Fibroblast of mammary gland (primary cell): ENCODE data around the gene HMCN1.
"Not testable (repeated sequence)": the region's sequence is repeated elsewhere in the genome, so short reads cannot be mapped to it uniquely, and the experiment has no call there.

ENCODE experiments used
- DNase-seq: peaks from one replicate; pipeline ENCODE4 v3.0.0-alpha.2; 2010; ENCODE audit warnings: low read depth
- H3K4me3 ChIP-seq: 2 replicates; pipeline ENCODE4 v1.5.1; 2011; ENCODE audit warnings: low read depth, mild to moderate bottlenecking, low read length, moderate library complexity; ENCODE audit not compliant: control insufficient read depth
- TF ChIP-seq, protein P1 (sequence below): conservative IDR thresholded peaks from 2 replicates; pipeline ENCODE4 v1.5.1; 2011; ENCODE audit warnings: low read depth, low read length, inconsistent platforms; ENCODE audit not compliant: control insufficient read depth, insufficient read depth

Gene HMCN1

DNA sequence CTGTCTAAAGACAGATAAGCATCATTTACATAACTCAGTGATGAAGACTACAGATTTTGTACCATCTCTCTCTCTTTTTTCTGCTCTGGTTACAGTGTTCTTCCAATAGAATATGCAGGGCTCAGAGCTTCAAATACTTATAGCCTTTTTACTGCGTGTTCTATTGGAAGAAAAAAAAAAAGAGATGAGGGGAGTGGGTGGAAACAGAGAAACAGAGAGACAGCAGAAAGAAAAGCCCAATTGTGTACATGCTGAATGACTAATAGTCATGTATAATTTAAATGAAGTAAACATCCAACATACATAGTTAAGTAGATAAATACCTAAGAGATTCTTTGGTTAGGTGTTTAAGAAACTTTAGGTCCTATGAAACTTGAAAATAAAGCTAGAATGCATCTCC is 151.9 kb downstream of the HMCN1 start:
- TF ChIP-seq, protein P1, sequence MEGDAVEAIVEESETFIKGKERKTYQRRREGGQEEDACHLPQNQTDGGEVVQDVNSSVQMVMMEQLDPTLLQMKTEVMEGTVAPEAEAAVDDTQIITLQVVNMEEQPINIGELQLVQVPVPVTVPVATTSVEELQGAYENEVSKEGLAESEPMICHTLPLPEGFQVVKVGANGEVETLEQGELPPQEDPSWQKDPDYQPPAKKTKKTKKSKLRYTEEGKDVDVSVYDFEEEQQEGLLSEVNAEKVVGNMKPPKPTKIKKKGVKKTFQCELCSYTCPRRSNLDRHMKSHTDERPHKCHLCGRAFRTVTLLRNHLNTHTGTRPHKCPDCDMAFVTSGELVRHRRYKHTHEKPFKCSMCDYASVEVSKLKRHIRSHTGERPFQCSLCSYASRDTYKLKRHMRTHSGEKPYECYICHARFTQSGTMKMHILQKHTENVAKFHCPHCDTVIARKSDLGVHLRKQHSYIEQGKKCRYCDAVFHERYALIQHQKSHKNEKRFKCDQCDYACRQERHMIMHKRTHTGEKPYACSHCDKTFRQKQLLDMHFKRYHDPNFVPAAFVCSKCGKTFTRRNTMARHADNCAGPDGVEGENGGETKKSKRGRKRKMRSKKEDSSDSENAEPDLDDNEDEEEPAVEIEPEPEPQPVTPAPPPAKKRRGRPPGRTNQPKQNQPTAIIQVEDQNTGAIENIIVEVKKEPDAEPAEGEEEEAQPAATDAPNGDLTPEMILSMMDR: no peak
- H3K4me3 ChIP-seq: no peak overlapping the region

DNA sequence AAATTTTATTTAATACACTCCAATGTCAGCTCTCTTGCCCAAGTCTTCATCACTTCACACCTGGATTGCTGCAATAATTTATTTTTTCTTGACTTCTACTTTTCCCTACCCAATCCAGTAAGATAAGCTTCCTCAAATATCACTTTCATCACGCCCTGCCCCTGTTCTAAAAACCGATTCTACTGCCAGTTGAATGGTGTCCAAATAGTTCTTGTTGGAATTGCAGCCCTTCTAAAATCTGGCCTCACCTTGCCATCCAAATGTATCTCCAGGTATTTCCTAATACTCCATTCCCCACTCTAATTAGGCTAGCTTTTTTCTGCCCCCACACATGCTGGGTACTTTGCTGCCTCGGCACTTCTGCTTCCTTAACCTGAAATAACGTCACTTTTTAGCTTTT is 152.5 kb downstream of the HMCN1 start:
- DNase-seq: no peak
- H3K4me3 ChIP-seq: no peak overlapping the region
- TF ChIP-seq, protein P1: no peak

More for the DNA sequence above, 151.9 kb downstream of the HMCN1 start:
- DNase-seq: no peak

DNA sequence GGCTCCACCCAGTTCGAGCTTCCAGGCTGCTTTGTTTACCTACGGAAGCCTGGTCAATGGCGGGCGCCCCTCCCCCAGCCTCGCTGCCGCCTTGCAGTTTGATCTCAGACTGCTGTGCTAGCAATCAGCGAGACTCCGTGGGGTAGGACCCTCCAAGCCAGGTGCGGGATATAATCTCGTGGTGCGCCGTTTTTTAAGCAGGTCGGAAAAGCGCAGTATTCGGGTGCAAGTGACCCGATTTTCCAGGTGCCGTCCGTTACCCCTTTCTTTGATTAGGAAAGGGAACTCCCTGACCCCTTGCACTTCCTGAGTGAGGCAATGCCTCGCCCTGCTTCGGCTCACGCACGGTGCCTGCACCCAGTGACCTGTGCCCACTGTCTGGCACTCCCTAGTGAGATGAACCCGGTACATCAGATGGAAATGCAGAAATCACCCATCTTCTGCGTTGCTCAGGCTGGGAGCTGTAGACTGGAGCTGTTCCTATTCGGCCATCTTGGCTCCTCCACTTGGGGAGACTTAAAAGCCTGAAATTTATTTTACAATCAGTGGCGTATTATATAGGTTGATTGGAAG is 158.7 kb downstream of the HMCN1 start:
- not testable (repeated sequence) for DNase-seq, H3K4me3 ChIP-seq

DNA sequence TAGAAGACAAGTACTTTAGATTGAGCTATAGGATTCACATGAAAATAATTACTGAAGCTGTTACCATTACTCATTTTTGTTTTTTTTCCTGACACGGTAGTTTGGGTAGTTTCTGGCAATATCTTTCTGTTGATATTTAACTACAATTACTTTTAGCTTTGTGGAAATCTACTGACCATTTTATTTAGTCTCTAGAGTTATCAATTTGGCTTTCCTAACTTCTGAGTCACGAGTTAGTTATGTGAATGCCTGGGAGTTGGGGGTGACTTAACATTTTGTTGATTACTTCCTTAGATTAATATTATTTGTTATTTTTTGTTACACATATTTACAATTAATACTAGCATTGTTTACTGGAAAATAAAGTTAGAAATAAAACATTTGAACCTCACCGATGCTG is 160.6 kb downstream of the HMCN1 start:
- no peak overlapping the region for H3K4me3 ChIP-seq
- DNase-seq: no peak
- TF ChIP-seq, protein P1: no peak

DNA sequence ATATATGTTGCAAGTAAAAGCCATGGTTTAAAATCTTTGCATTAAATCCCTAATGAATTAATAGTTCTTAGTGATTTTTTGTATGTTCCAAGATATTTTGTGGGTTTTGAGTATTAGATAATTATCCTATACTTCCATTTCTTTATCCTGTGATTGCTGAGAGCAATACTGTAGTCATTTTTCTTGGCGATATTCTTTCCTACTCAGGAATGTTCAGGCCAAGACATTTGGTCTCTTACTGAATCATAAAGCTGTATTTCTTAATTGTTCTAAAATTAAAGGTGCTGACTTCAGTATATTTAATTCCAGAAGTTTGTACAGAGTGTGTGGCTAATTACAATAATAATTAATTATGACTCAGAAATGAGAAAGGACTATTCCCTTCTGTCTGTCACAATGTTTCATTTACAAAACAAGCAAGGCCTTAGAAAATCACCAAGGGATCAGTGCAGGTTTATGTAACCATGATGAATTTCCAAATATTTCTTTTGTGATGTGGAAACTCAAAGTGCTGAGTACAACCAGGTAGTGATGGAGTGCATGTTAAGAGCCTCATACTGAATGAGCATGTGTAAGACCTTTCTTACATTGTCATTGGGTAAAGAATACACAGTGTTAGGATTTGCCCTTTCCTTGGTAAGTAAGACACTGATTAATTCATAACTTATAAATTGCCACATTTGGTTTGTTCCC is 161.2 kb downstream of the HMCN1 start:
- TF ChIP-seq, protein P1: no peak
- peak; percentile 75 for DNase-seq
- H3K4me3 ChIP-seq: no peak overlapping the region

DNA sequence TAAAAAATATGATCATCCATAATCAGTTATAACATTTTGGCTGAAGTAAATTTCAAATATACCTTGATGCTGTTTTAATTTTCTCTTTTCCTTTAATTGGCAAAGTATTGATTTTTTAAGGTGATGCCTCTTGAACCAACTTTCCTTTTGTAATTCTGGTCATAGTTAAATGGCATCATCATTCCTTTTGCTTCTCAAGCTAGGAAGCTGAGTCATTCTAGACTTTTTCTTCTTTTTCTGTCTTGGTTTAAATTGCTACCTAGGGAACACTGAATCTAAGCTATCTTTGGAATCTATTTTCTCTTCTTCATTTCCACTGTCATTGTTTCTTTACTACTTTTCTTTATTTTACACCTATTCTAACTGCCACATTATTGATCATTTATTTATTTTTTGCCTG is 162.7 kb downstream of the HMCN1 start:
- peak; percentile 33 for DNase-seq
- H3K4me3 ChIP-seq: no peak overlapping the region
- TF ChIP-seq, protein P1: no peak

DNA sequence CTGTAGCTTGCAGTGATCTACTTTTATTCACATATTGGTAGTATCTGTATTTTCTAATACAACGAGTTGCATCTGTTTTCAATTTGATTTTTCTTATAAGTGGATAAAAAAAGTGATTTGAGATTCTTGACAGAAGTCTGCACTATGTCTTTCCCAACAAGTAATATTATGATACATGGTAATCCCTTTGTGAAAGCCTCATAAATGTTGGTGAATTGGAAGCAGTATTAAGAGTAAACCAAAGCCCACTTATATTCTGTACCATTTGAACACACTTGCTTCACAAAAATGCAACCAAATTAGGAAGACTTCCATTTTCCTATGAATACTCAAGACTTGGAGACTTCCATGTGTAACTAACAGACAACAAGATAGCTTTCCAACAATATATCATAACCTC is 172.0 kb downstream of the HMCN1 start:
- H3K4me3 ChIP-seq: no peak overlapping the region
- TF ChIP-seq, protein P1: no peak
- DNase-seq: no peak
